Sigmoid colon (tissue), 4 donors: Measurements from ENCODE around the gene AKAP8.
"Not testable (repeated sequence)": the region's sequence is repeated elsewhere in the genome, so short reads cannot be mapped to it uniquely, and the experiment has no call there.

Source experiments
- CTCF ChIP-seq, 4 experiments: fragments of 450-650 bp in 3 of 4; fragments of 200-600 bp in 1 of 4; IDR thresholded peaks; one replicate each; pipeline ENCODE4 v1.5.1; 2016 to 2019; ENCODE audit warnings: antibody characterized with exemption in 4 of 4, mild to moderate bottlenecking in 3 of 4, moderate library complexity in 2 of 4
- POLR2AphosphoS5 ChIP-seq, 4 donors: sonication (generic); formaldehyde crosslinking; IDR thresholded peaks; one replicate each; pipeline ENCODE4 v1.6.1; 2017; ENCODE audit warnings: antibody characterized with exemption in 4 of 4

- TF ChIP-seq CTCF, POLR2AphosphoS5 (IDR thresholded peaks at IDR 0.05): not testable (repeated sequence)
Observed at GRCh38 chr19:15341328-15341727, 38.3 kb downstream of the AKAP8 start.
